Measurements from ENCODE around the gene LY9. TPM values are rescaled to one million over a fixed set of nuclear protein-coding genes. Genes with fewer than 3 reads are reported as not detected.

The LY9 gene
- total RNA-seq, 1 experiment from 2014 or later, result not detected

DNA sequence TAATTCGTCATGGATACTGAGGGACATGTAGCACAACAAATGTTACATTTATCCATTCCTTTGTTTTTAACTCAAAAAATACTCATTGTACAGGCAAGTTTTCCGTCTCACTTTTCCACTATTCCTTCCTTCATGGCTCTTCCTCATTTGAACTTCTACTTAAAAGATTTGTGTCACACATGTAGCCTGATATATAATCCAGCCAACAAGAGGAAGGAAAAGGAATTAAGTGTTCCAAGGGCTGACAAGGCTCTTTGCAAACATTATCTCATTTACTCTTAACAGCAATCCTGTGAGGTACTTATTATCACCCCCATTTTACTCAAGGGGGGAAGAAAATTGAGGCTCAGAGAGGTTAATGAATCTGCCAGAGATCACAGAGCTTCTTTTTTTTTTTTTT, 43.8 kb downstream of the LY9 start:
- no peaks in the 10 kb centered on the region for H3K79me2 ChIP-seq (ENCODE audit: insufficient read depth, low read length)
- no peak overlapping the region for H3T11ph ChIP-seq (ENCODE audit: low read length)
- Mint-ChIP-seq H3K4me1 (peaks cover 12 to 13% of the 10 kb centered on the region in 2 experiments), H3K4me3 (no peak overlapping the region), H3K9me3 (no peaks in the 10 kb centered on the region), H3K27me3 (ENCODE audit: low read depth) (no peaks in the 10 kb centered on the region), H3K27ac (no peak overlapping the region), H3K36me3 (ENCODE audit: insufficient read depth in 1 of 3, low read depth in 3 of 3) (no peaks in the 10 kb centered on the region)
- no peak overlapping the region for H3K27ac ChIP-seq (ENCODE audit: insufficient read length, low read depth, low read length)
- H2BK5ac ChIP-seq (ENCODE audit: insufficient read length, low read length), result no peak overlapping the region
- H4K8ac ChIP-seq (replicated peaks; ENCODE audit: insufficient read length, low read depth, low read length), result no peak overlapping the region
- no peak overlapping the region for H2BK20ac ChIP-seq (ENCODE audit: low read depth, low read length, poor library complexity, severe bottlenecking)
- TF ChIP-seq, protein P1, sequence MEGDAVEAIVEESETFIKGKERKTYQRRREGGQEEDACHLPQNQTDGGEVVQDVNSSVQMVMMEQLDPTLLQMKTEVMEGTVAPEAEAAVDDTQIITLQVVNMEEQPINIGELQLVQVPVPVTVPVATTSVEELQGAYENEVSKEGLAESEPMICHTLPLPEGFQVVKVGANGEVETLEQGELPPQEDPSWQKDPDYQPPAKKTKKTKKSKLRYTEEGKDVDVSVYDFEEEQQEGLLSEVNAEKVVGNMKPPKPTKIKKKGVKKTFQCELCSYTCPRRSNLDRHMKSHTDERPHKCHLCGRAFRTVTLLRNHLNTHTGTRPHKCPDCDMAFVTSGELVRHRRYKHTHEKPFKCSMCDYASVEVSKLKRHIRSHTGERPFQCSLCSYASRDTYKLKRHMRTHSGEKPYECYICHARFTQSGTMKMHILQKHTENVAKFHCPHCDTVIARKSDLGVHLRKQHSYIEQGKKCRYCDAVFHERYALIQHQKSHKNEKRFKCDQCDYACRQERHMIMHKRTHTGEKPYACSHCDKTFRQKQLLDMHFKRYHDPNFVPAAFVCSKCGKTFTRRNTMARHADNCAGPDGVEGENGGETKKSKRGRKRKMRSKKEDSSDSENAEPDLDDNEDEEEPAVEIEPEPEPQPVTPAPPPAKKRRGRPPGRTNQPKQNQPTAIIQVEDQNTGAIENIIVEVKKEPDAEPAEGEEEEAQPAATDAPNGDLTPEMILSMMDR (conservative IDR thresholded peaks at IDR 0.05), result no peak
- H3K79me1 ChIP-seq (ENCODE audit: insufficient read depth, low read depth, low read length, poor library complexity, severe bottlenecking), result no peaks in the 10 kb centered on the region
- no peak overlapping the region for H2BK12ac ChIP-seq (ENCODE audit: insufficient read length, low read depth, low read length)
- no peak overlapping the region for H4K91ac ChIP-seq (ENCODE audit: insufficient read length, low read depth, low read length)
- H2BK120ac ChIP-seq (ENCODE audit: low read depth, low read length, poor library complexity, severe bottlenecking), result no peak overlapping the region
- H3K56ac ChIP-seq (ENCODE audit: insufficient read length, low read depth, low read length), result no peak overlapping the region
- H3K27me3 ChIP-seq (ENCODE audit: insufficient read depth, low read length), result no peaks in the 10 kb centered on the region
- no peak overlapping the region for H3K4ac ChIP-seq (ENCODE audit: low read depth, low read length)
- H3K23me2 ChIP-seq (ENCODE audit: insufficient read length, low read depth, low read length, poor library complexity, severe bottlenecking), result no peaks in the 10 kb centered on the region
- H4K5ac ChIP-seq (ENCODE audit: insufficient read length, low read depth, low read length), result no peak overlapping the region
- H2AK5ac ChIP-seq (ENCODE audit: insufficient read length, low read length), result no peak overlapping the region
- no peak overlapping the region for H3K14ac ChIP-seq (ENCODE audit: insufficient read depth, low read length)
- H2AFZ ChIP-seq (ENCODE audit: low read length), result no peak overlapping the region
- H3K4me1 ChIP-seq (ENCODE audit: insufficient read depth, low read length), result no peaks in the 10 kb centered on the region
- no peaks in the 10 kb centered on the region for H4K20me1 ChIP-seq (ENCODE audit: control insufficient read depth, insufficient read depth, insufficient read length)
- H3K9me3 ChIP-seq (ENCODE audit: control insufficient read depth, low read depth, low read length), result no peaks in the 10 kb centered on the region
- H3K9ac ChIP-seq (ENCODE audit: extremely low read depth, insufficient read length, low read length), result no peak overlapping the region
- no CpG with 5 or more reads among the region's 2 CpGs for WGBS (ENCODE audit: extremely low coverage, insufficient read length, low lambda C conversion rate)
- H3K4me2 ChIP-seq (ENCODE audit: insufficient read depth, insufficient read length, low read length), result no peak overlapping the region
- no peak overlapping the region for H3K23ac ChIP-seq (ENCODE audit: insufficient read length, low read depth, low read length)
- DNase-seq, result no peak
- no peak overlapping the region for H3K18ac ChIP-seq (ENCODE audit: insufficient read length, low read depth, low read length)
- H2BK15ac ChIP-seq (ENCODE audit: low read depth, low read length), result no peak overlapping the region
